ENCODE results near the gene ICA1. TPM values are rescaled to one million over a fixed set of nuclear protein-coding genes. Genes with fewer than 3 reads are reported as not detected.

ICA1 gene
- total RNA-seq, 1 donor = 5.1 TPM

GRCh38 chr7:8204339-8205030, 57.5 kb downstream of the ICA1 start:
- Histone ChIP-seq H3K27me3 (ENCODE audit: insufficient read depth, low read length) (no peaks in the 10 kb centered on the region), H3K9me3 (ENCODE audit: low read depth, low read length) (no peaks in the 10 kb centered on the region), H3K4me3 (ENCODE audit: low read length) (no peak overlapping the region), H3K4me1 (ENCODE audit: insufficient read depth, low read length) (no peaks in the 10 kb centered on the region)

- no peaks in the 10 kb centered on the region for H3K27me3 ChIP-seq (ENCODE audit: insufficient read depth, low read length)
- no peaks in the 10 kb centered on the region for H3K4me1 ChIP-seq (ENCODE audit: insufficient read depth, low read length)
- H3K9me3 ChIP-seq (ENCODE audit: low read depth, low read length) = no peaks in the 10 kb centered on the region
- H3K4me3 ChIP-seq (ENCODE audit: low read length) = no peak overlapping the region
These were observed 60.0 kb downstream of the ICA1 start for GRCh38 chr7:8201846-8202441.

- H3K9me3 ChIP-seq (ENCODE audit: low read depth, low read length) = no peaks in the 10 kb centered on the region
- H3K27me3 ChIP-seq (ENCODE audit: insufficient read depth, low read length) = no peaks in the 10 kb centered on the region
- no peak overlapping the region for H3K4me3 ChIP-seq (ENCODE audit: low read length)
- H3K4me1 ChIP-seq (ENCODE audit: insufficient read depth, low read length) = no peaks in the 10 kb centered on the region
These were observed 61.2 kb downstream of the ICA1 start for GRCh38 chr7:8200717-8201116.

GRCh38 chr7:8200316-8200715, 61.7 kb downstream of the ICA1 start:
- Histone ChIP-seq H3K9me3 (ENCODE audit: low read depth, low read length) (no peaks in the 10 kb centered on the region), H3K4me3 (ENCODE audit: low read length) (no peak overlapping the region), H3K27me3 (ENCODE audit: insufficient read depth, low read length) (no peaks in the 10 kb centered on the region), H3K4me1 (ENCODE audit: insufficient read depth, low read length) (no peaks in the 10 kb centered on the region)

- no peaks in the 10 kb centered on the region for H3K27me3 ChIP-seq (ENCODE audit: insufficient read depth, low read length)
- no peak overlapping the region for H3K4me3 ChIP-seq (ENCODE audit: low read length)
- H3K4me1 ChIP-seq (ENCODE audit: insufficient read depth, low read length) = no peaks in the 10 kb centered on the region
- H3K9me3 ChIP-seq (ENCODE audit: low read depth, low read length) = no peaks in the 10 kb centered on the region
These were observed 63.8 kb downstream of the ICA1 start for GRCh38 chr7:8197994-8198698.

- H3K4me1 ChIP-seq (ENCODE audit: insufficient read depth, low read length) = peaks cover 3% of the 10 kb centered on the region
- H3K27me3 ChIP-seq (ENCODE audit: insufficient read depth, low read length) = no peaks in the 10 kb centered on the region
- H3K9me3 ChIP-seq (ENCODE audit: low read depth, low read length) = no peaks in the 10 kb centered on the region
- H3K4me3 ChIP-seq (ENCODE audit: low read length) = no peak overlapping the region
These were observed 69.1 kb downstream of the ICA1 start for GRCh38 chr7:8192897-8193296.

GRCh38 chr7:8190119-8190895, 71.7 kb downstream of the ICA1 start:
- peaks cover 13% of the 10 kb centered on the region for H3K4me1 ChIP-seq (ENCODE audit: insufficient read depth, low read length)
- H3K9me3 ChIP-seq (ENCODE audit: low read depth, low read length) = no peaks in the 10 kb centered on the region
- H3K27me3 ChIP-seq (ENCODE audit: insufficient read depth, low read length) = no peaks in the 10 kb centered on the region
- no peak overlapping the region for H3K4me3 ChIP-seq (ENCODE audit: low read length)

- Histone ChIP-seq H3K27me3 (ENCODE audit: insufficient read depth, low read length) (no peaks in the 10 kb centered on the region), H3K4me3 (ENCODE audit: low read length) (no peak overlapping the region), H3K4me1 (ENCODE audit: insufficient read depth, low read length) (peaks cover 13% of the 10 kb centered on the region), H3K9me3 (ENCODE audit: low read depth, low read length) (no peaks in the 10 kb centered on the region)
These were observed 72.3 kb downstream of the ICA1 start for GRCh38 chr7:8189625-8190024.

GRCh38 chr7:8185926-8186683, 75.9 kb downstream of the ICA1 start:
- no peak overlapping the region for H3K4me3 ChIP-seq (ENCODE audit: low read length)
- H3K9me3 ChIP-seq (ENCODE audit: low read depth, low read length) = no peaks in the 10 kb centered on the region
- no peaks in the 10 kb centered on the region for H3K27me3 ChIP-seq (ENCODE audit: insufficient read depth, low read length)

GRCh38 chr7:8184221-8184620, 77.7 kb downstream of the ICA1 start:
- no peaks in the 10 kb centered on the region for H3K9me3 ChIP-seq (ENCODE audit: low read depth, low read length)
- no peak overlapping the region for H3K4me3 ChIP-seq (ENCODE audit: low read length)
- peaks cover 14% of the 10 kb centered on the region for H3K4me1 ChIP-seq (ENCODE audit: insufficient read depth, low read length)
- H3K27me3 ChIP-seq (ENCODE audit: insufficient read depth, low read length) = no peaks in the 10 kb centered on the region

More at GRCh38 chr7:8185926-8186683, 75.9 kb downstream of the ICA1 start:
- peaks cover 13% of the 10 kb centered on the region for H3K4me1 ChIP-seq (ENCODE audit: insufficient read depth, low read length)

GRCh38 chr7:8179486-8179885, 82.5 kb downstream of the ICA1 start:
- Histone ChIP-seq H3K4me1 (ENCODE audit: insufficient read depth, low read length) (peaks cover 51% of the 10 kb centered on the region), H3K4me3 (ENCODE audit: low read length) (no peak overlapping the region), H3K9me3 (ENCODE audit: low read depth, low read length) (no peaks in the 10 kb centered on the region), H3K27me3 (ENCODE audit: insufficient read depth, low read length) (no peaks in the 10 kb centered on the region)

- no peak overlapping the region for H3K4me3 ChIP-seq (ENCODE audit: low read length)
These were observed 83.6 kb downstream of the ICA1 start for GRCh38 chr7:8178353-8178752.

GRCh38 chr7:8177109-8177933, 84.6 kb downstream of the ICA1 start:
- Histone ChIP-seq H3K27me3 (ENCODE audit: insufficient read depth, low read length) (no peaks in the 10 kb centered on the region), H3K4me3 (ENCODE audit: low read length) (no peak overlapping the region), H3K4me1 (ENCODE audit: insufficient read depth, low read length) (peaks cover 53% of the 10 kb centered on the region), H3K9me3 (ENCODE audit: low read depth, low read length) (no peaks in the 10 kb centered on the region)

More at GRCh38 chr7:8178353-8178752, 83.6 kb downstream of the ICA1 start:
- Histone ChIP-seq H3K9me3 (ENCODE audit: low read depth, low read length) (no peaks in the 10 kb centered on the region), H3K27me3 (ENCODE audit: insufficient read depth, low read length) (no peaks in the 10 kb centered on the region), H3K4me1 (ENCODE audit: insufficient read depth, low read length) (peaks cover 53% of the 10 kb centered on the region)
